Fibroblast of mammary gland (primary cell): ENCODE results near the gene MRPL55.

ENCODE experiments used
- DNase-seq: peaks from one replicate; pipeline ENCODE4 v3.0.0-alpha.2; 2010; ENCODE audit warnings: low read depth
- H3K4me3 ChIP-seq: 2 replicates; pipeline ENCODE4 v1.5.1; 2011; ENCODE audit warnings: low read depth, mild to moderate bottlenecking, low read length, moderate library complexity; ENCODE audit not compliant: control insufficient read depth
- TF ChIP-seq, protein P1 (sequence below): conservative IDR thresholded peaks from 2 replicates; pipeline ENCODE4 v1.5.1; 2011; ENCODE audit warnings: low read depth, low read length, inconsistent platforms; ENCODE audit not compliant: control insufficient read depth, insufficient read depth

Gene MRPL55

DNA sequence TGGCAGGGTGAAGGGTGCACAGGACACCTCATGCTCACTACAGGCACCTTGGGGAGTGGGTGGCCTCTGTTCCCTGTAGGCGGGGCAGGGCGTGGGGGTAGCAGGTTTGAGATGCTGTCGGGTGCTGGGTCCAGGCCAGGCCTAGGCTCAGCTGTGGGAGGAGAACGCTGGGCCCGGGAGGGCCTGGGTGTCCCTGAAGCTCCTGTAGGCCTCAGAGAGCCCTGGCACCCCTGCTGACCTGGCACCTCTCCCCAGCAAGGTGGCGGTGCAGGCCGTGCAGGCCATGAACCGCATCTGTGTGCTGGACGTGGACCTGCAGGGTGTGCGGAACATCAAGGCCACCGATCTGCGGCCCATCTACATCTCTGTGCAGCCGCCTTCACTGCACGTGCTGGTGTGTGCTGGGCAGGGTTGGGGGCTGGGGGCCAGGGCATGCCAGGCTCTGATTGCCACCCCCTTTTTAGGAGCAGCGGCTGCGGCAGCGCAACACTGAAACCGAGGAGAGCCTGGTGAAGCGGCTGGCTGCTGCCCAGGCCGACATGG is 38.1 kb upstream of the MRPL55 start:
- no peak overlapping the region for H3K4me3 ChIP-seq
- TF ChIP-seq, protein P1, sequence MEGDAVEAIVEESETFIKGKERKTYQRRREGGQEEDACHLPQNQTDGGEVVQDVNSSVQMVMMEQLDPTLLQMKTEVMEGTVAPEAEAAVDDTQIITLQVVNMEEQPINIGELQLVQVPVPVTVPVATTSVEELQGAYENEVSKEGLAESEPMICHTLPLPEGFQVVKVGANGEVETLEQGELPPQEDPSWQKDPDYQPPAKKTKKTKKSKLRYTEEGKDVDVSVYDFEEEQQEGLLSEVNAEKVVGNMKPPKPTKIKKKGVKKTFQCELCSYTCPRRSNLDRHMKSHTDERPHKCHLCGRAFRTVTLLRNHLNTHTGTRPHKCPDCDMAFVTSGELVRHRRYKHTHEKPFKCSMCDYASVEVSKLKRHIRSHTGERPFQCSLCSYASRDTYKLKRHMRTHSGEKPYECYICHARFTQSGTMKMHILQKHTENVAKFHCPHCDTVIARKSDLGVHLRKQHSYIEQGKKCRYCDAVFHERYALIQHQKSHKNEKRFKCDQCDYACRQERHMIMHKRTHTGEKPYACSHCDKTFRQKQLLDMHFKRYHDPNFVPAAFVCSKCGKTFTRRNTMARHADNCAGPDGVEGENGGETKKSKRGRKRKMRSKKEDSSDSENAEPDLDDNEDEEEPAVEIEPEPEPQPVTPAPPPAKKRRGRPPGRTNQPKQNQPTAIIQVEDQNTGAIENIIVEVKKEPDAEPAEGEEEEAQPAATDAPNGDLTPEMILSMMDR: no peak
- DNase-seq: no peak

DNA sequence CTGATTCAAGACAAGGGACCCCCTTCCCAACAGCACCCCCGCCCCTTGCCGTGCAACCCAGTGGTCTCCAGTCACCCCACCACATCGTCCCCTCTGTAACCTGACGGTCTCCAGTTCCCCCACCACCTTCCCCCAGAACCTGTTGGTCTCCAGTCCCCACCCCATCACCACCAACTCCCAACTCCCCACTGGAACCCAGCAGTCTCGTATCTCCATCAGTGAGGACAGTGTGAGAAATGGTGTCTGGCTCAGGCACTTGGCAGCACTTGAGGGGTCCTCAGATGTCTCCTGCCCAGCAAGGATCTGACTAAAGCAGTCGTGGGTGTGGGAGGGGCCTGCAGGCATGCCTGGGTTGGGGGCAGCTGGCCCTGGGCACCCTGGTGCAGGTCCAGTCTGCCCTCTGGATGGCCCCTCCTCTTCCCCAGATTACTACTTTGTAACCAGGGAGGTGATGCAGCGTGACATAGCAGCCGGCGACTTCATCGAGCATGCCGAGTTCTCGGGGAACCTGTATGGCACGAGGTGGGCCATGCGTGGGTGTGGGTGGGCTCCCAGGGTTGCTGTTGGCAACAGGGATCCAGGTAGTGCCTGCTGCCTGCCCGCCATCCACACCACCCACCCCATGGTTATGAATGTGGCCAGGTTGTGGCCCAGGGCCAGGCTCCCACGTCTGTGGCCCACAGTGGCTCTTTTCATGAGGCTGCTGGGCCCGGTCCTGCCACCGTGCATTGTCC is 37.5 kb upstream of the MRPL55 start:
- no peak for DNase-seq
- TF ChIP-seq, protein P1: no peak
- H3K4me3 ChIP-seq: no peak overlapping the region

DNA sequence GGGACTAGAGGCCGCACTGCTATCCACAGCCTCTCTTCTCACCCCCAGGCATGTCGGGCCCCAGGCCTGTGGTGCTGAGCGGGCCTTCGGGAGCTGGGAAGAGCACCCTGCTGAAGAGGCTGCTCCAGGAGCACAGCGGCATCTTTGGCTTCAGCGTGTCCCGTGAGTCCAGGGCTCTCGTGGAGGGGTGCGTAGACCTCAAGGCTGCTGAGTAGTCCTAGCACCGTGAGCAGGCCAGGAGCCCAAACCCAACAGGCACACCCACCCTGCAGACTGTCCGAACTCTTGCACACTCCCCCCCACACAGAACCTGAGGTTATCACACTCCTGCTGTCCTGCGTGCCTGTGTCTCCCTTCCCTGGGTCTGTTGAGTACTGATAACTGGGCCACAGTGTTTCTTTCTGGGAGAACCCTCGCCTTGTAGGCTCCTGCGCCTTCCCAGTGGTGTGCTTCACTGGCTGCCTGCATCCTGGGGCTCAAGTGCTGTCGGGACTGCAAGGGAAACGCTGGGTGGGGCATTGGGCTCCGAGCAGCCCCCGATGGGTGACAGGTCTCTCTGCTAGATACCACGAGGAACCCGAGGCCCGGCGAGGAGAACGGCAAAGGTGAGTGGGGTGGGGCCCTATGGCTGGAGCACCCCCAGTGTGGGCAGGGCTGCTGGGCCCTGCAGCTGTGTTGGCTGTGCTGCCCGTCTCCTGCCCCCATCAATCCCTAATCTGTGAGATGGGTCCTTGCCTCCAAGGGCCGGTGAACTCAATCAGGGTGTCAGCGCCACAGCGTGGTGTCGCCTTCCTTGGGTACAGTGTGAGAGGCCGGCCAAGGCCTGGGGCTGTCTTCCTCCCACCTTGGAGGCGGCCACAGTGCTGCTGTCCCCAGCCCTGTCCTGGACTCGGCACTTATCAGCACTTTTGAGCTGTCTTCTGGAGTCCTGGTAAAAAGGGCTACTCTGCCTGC is 36.6 kb upstream of the MRPL55 start:
- DNase-seq: no peak
- H3K4me3 ChIP-seq: no peak overlapping the region
- TF ChIP-seq, protein P1: no peak

DNA sequence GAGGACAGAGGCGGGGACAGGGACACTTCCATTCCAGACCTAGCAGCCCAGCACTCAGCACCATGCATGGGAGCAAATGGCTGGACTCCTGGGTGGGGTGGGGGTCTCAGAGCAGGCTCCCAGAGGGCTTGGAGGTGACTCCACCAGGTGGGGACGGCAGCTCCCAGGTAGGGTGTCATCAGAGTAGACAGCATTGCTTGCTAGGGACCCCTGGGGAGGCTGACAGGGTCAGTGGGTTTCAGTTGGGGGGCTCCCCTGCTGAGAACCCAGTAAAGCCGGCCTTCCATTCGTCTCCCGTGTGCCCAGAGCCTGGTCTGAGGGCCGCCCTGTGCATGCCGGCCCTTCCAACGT is 35.9 kb upstream of the MRPL55 start:
- TF ChIP-seq, protein P1: no peak
- H3K4me3 ChIP-seq: no peak overlapping the region
- DNase-seq: no peak

DNA sequence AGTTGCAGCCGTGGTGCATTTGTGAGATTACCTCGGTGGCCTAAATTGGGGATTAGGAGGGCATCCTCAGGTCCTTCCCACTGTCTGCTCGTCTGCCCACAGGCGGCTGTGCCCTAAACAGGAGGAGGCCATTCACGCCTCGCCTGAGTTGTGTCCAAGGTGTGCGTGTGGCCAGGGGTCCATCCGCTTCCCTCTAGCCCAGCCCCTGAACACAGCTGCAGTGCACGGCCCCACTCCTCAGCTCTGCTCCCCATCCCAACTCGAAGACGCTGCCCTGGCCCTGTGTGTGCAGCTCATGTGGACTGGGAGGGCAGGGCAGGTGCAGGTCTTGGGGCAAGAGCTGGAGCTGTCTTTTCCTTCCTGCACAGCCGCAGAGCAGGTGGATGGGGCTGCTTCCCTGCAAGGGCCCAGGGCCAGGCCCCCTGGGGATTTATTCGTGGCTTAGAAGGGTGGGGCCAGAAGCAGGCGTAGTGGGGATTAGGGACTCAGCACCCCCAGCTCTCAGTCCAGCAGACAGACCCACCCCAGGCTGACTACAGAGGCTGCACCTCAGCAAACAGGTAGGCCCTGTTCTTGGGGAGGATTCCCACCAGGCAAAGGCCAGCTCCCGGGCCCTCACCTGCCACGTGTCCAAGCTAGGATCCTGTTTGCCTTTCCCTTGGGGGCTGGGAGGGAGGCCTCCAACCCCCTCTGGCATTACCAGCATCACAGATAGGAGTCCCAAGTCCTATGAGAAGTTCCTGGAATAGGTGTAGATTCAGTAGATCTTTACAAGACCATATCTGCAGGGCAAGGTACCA is 35.3 kb upstream of the MRPL55 start:
- DNase-seq: no peak
- H3K4me3 ChIP-seq: no peak overlapping the region
- TF ChIP-seq, protein P1: no peak

DNA sequence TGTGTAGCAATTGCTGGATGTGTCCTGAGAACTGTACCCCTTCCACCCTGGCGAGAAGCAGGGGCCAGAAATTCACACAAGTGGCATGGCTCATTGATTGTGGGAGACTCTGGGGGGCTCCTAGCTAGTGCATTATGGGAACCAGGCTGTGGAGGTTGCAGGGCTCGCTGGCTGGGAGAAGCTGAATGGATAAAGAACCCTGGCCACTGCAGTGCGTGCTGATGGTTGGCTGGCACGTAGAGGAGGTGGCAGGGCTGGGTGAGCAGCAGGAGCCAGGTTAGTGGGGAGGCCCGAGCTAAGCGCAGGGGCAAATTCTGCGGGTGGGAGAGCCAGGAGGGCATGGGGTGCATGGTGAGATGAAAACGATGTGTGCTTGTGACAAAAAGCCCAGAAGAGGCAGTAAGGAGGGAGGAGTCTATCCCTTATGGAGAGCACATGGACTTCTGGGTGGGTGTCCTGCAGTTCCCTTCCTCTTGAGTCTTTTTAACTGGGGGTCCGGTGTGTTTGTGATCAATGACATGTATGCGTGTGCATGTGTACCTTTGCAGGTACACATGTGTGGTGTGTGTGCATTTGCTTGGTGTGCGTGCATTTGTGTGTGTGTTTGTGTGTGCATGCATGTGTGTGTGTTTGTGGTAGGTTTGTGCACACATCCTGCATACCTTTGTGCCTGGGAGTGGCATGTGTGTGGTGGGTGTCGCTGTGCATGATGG is 34.5 kb upstream of the MRPL55 start:
- TF ChIP-seq, protein P1: no peak
- no peak for DNase-seq
- H3K4me3 ChIP-seq: no peak overlapping the region
